ENCODE results near the gene CRIP3. TPM values are rescaled to one million over a fixed set of nuclear protein-coding genes. Genes with fewer than 3 reads are reported as not detected.

CRIP3 gene
- total and polyA plus RNA-seq, 10 of the 15 experiments (the other 5 are each of a cell fraction or from before 2014, with no cell fraction given), result 1.5 to 9.2 (median 2.2) TPM

GRCh38 chr6:43307451-43308100, 1.1 kb downstream of the CRIP3 start:
- peaks cover 3% of the 10 kb centered on the region for H3K4me1 ChIP-seq (ENCODE audit: control insufficient read depth, insufficient read depth, low read length)
- ChIA-PET SMC1A (ENCODE audit: uncharacterized antibody, unreplicated experiment) (interaction anchor here (0.5 to 3.8 kb wide), 21 partner anchors 8 to 95 kb away, joined by 3 to 70 read pairs (median 6); no protein-coding TSS in a partner anchor), CTCF (interaction anchor here (0.6 to 3.9 kb wide), 27 partner anchors 8 to 199 kb away, joined by 3 to 37 read pairs (median 7); no protein-coding TSS in a partner anchor), POLR2A (interaction anchor here (0.5 to 1.7 kb wide), 7 partner anchors 11 to 397 kb away, joined by 3 to 16 read pairs (median 4); no protein-coding TSS in a partner anchor), RAD21 (ENCODE audit: unreplicated experiment) (interaction anchor here (0.9 to 3.7 kb wide), 17 partner anchors 13 to 199 kb away, joined by 3 to 48 read pairs (median 7); no protein-coding TSS in a partner anchor)
- TF ChIP-seq ZSCAN29 (IDR thresholded peaks at IDR 0.05) (no peak), MYC (IDR thresholded peaks at IDR 0.05; ENCODE audit: insufficient read depth, insufficient read length, insufficient replicate concordance, low read length, severe bottlenecking) (no peak), NR2F1 (conservative IDR thresholded peaks at IDR 0.05) (no peak), RUNX3 (IDR thresholded peaks at IDR 0.05; ENCODE audit: low read length) (no peak)
- no peak overlapping the region for H3K9ac ChIP-seq (ENCODE audit: control insufficient read depth, insufficient read depth, low read length)
- in situ Hi-C loops (cut with MboI), result no loop called here
- H2AFZ ChIP-seq (ENCODE audit: control insufficient read depth, low read depth, low read length), result no peak overlapping the region
- no peak overlapping the region for H3K4me3 ChIP-seq
- FAIRE-seq (no peak), DNase-seq (ENCODE audit: low read depth, low spot score) (no peak), ATAC-seq (peak; percentile 10; the same call in 1 of the 3 replicates)
- BruUV-seq (replicated peaks), result no TSS peak
- H3K9me3 ChIP-seq (replicated peaks; ENCODE audit: control insufficient read depth, insufficient read depth, low read length), result no peaks in the 10 kb centered on the region
- 88% methylated on average over 5 of the region's 5 CpGs for WGBS (ENCODE audit: insufficient coverage, insufficient replicate concordance, low lambda C conversion rate, missing lambda C conversion rate)
- no peaks in the 10 kb centered on the region for H3K36me3 ChIP-seq (ENCODE audit: control insufficient read depth in 2 of 2, insufficient read depth in 2 of 2, low read length in 1 of 2)
- no peak overlapping the region for H3K27ac ChIP-seq (ENCODE audit: control insufficient read depth, insufficient read depth)
- no peaks in the 10 kb centered on the region for H4K20me1 ChIP-seq (ENCODE audit: control insufficient read depth, insufficient read depth)
- H3K4me2 ChIP-seq (ENCODE audit: control insufficient read depth, insufficient read depth), result no peak overlapping the region; the same call in 1 of the 2 replicates
- H3K27me3 ChIP-seq (replicated peaks in 1 of 2; ENCODE audit: control insufficient read depth in 2 of 2, insufficient read depth in 2 of 2, low read length in 1 of 2), result no peaks in the 10 kb centered on the region
- intact Hi-C loops (cut with micrococcal nuclease; ENCODE audit: unreplicated experiment), result no loop called here
- no peaks in the 10 kb centered on the region for H3K79me2 ChIP-seq (ENCODE audit: control insufficient read depth, insufficient read depth, low read length)

GRCh38 chr6:43306086-43306485, 2.5 kb downstream of the CRIP3 start:
- no peak for ATAC-seq
- Histone ChIP-seq H3K9me3 (replicated peaks; ENCODE audit: control insufficient read depth, insufficient read depth, low read length) (no peaks in the 10 kb centered on the region), H3K27me3 (replicated peaks in 1 of 2; ENCODE audit: control insufficient read depth in 2 of 2, insufficient read depth in 2 of 2, low read length in 1 of 2) (no peaks in the 10 kb centered on the region), H3K4me1 (ENCODE audit: control insufficient read depth, insufficient read depth, low read length) (peaks cover 3% of the 10 kb centered on the region; the same call in 1 of the 2 replicates), H4K20me1 (ENCODE audit: control insufficient read depth, insufficient read depth) (no peaks in the 10 kb centered on the region), H3K79me2 (ENCODE audit: control insufficient read depth, insufficient read depth, low read length) (no peaks in the 10 kb centered on the region), H3K9ac (ENCODE audit: control insufficient read depth, insufficient read depth, low read length) (no peak overlapping the region), H3K27ac (ENCODE audit: control insufficient read depth, insufficient read depth) (no peak overlapping the region), H2AFZ (ENCODE audit: control insufficient read depth, low read depth, low read length) (no peak overlapping the region), H3K4me3 (no peak overlapping the region), H3K36me3 (ENCODE audit: control insufficient read depth in 2 of 2, insufficient read depth in 2 of 2, low read length in 1 of 2) (no peaks in the 10 kb centered on the region), H3K4me2 (ENCODE audit: control insufficient read depth, insufficient read depth) (no peak overlapping the region)
- WGBS (ENCODE audit: insufficient coverage, insufficient replicate concordance, low lambda C conversion rate, missing lambda C conversion rate), result 94% methylated on average over 7 of the region's 7 CpGs
- DNase-seq (ENCODE audit: low read depth, low spot score), result no peak
- SMC1A ChIA-PET (ENCODE audit: uncharacterized antibody, unreplicated experiment), result no interaction called here
- TF ChIP-seq NR2C2 (IDR thresholded peaks at IDR 0.05; ENCODE audit: borderline replicate concordance, control insufficient read depth, insufficient read length, low read depth) (no peak), MYB (IDR thresholded peaks at IDR 0.05; ENCODE audit: borderline replicate concordance, low read depth, low read length) (no peak)
- no TSS peak for BruUV-seq (replicated peaks)
- POLR2A ChIA-PET, result no interaction called here
- no peak for FAIRE-seq
- CTCF ChIA-PET, result interaction anchor here (1.5 to 3.9 kb wide), 3 partner anchors 16 to 91 kb away, joined by 4 to 29 read pairs (median 28); no protein-coding TSS in a partner anchor
- intact Hi-C loops (cut with micrococcal nuclease; ENCODE audit: unreplicated experiment) (no loop called here), in situ Hi-C loops (cut with MboI) (no loop called here)
- RAD21 ChIA-PET (ENCODE audit: unreplicated experiment), result interaction anchor here (3.1 to 3.7 kb wide), 3 partner anchors 30 to 92 kb away, joined by 18 to 48 read pairs (median 19); no protein-coding TSS in a partner anchor
